Suppressor macrophage treated with lipopolysaccharide for 4 hours (primary cell): Measurements from ENCODE around the gene GAB3.
A peak's percentile ranks its signal among the peaks of the same experiment; 100 is the strongest.

Experiments
- DNase-seq: peaks from one replicate; pipeline ENCODE4 v3.0.0-alpha.2; 2020

GAB3 gene

DNA sequence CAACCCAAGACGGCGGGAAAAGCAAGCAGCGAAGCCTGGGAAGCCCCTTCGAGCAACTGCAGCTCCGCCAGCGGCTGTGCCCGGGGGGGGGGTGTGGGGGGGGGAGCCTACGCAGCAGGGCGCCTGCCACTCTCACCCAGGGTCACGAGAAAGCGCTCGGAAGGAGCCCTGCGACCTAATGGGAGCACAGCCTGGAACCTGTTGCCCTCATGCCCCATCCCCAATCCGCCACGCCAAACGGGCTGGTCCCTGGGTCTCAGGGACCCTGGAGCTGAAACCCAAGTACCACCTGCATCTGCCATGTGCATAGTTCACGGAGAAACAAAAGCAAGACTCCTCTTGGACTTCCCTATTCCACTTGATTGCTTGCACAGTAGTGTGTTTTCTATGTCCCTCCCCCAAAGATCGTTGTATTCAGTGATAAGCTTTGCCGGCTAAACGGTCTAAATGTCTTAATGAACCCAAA lies 359 bp upstream of the GAB3 start:
- no peak for DNase-seq

DNA sequence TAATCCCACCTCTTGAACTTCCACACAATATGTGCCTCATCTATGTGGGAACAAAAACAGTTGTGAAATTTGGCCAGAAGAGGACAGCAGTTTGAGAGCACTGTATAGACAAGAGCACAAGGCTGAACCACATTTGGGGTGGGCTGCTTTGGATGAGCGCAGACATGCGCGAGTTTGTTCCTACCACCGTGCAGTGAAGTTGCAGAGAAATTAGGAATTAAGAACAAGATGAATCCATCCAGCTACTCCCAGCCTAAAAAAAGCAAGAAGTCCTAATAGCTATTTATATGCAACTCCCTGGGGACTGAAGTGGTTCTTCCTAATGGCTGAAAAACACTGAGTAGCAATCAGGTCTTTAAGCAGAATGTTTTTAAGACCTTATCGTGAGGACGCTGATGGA lies 1.0 kb downstream of the GAB3 start:
- DNase-seq = no peak

- peak; percentile 79 for DNase-seq
Observed at GRCh38 chrX:154748712-154749339, 2.1 kb downstream of the GAB3 start.

DNA sequence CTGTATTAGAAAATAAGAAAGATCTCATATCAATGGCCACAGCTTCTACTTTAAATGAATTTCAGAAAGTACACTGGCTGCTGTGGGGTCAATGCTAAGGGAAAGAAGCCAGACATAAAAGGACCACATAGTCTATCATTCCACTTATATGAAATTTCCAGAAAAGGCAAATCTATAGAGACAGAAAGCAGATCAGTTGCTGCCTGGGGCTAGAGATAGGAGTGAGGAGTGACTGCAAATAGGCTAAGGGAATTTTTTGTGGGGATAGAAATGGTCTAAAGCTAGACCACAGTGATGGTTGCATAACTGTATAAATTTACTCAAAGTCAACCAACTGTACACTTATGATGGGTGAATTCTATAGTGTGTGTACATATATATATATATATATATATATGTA lies 8.3 kb downstream of the GAB3 start:
- no peak for DNase-seq

- no peak for DNase-seq
Observed at GRCh38 chrX:154739952-154740465, 10.9 kb downstream of the GAB3 start.

DNA sequence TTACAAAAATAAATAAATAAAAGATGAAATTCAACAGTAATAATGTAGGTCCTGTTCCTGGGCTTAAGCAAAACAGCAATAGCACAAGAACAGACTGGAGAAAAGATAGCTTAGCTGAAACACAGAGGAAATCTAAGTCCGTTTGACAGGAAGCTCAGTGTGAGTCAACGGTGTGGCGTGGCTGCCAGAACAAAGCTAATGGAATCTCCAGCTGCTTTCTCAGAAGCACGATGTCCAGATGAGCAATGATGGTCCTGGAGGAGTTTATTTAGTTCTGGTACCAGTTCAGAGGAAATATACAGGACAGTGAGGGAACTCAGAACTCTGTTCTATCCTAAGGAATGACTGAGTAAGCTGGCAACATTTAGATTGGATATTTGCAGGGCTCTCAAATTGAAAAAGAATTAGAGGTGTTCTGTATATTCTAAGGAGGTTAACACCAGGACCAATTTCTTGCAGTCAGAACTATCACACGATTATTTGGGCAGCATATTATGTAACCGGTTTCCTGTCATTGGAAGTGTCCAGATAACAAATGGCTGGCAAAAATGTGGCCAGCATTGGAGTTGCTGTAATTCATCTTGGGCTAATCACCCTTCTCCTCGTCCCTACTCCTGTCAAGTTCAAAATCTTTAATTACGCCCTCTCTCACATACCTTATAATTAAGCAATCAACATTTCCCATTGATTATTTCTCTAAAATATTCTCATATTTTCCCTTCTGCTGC lies 12.7 kb downstream of the GAB3 start:
- peak; percentile 65 for DNase-seq

- no peak for DNase-seq
Observed at GRCh38 chrX:154737136-154737535, 13.7 kb downstream of the GAB3 start.

GRCh38 chrX:154735695-154736393 lies 15.0 kb downstream of the GAB3 start:
- no peak for DNase-seq

GRCh38 chrX:154734061-154734781 lies 16.7 kb downstream of the GAB3 start:
- peak; percentile 75 for DNase-seq

DNA sequence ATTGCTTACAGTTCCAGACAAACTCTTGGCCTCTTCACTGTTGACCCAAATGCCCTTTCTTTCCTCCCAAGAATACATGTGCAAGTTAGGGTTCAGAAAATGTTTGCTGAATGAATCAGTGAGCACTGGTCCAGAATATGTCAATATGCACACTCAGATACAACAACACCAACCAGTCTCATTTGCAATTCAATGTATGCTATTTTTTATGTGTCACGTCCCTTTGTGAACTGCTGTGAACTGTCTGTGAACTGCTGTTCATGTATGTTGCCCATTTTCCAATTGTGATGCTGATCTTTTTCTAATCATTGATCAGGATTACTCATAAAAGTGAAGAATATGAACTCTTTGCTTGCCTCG lies 17.8 kb downstream of the GAB3 start:
- DNase-seq = no peak

GRCh38 chrX:154732421-154733065 lies 18.3 kb downstream of the GAB3 start:
- DNase-seq = no peak

GRCh38 chrX:154731881-154732280 lies 19.0 kb downstream of the GAB3 start:
- DNase-seq = peak; percentile 69

- no peak for DNase-seq
Observed at GRCh38 chrX:154731184-154731583, 19.7 kb downstream of the GAB3 start.

DNA sequence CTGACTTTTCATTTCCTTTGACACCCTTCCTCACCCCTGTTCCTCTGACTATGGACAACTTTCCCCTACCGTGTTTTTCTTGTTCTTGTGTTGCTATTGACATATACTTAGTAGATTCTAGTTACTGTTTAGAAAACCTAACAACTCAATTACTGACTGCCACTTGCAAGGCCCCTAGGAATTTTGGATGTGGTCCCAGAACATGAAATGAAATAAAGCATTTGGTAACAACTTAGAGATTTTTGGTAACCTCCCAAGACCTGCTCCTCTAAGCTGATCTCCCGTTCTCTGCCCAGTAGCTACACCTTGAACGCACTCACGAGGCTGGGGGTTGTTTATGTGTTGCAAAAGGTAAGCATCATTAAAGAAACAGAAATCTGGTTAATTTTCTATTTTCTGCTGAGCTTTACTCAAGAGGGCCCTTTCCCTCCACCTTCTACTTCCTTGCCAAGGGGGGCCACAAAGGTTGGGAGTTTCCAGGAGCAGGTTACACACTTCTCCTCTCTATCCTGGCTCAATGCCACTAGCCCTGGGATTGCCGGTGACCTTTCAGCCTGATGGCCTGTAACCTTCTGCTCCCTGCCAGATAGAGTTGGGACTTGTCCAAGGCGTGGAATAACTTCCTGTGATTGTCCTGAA lies 20.5 kb downstream of the GAB3 start:
- DNase-seq = no peak

GRCh38 chrX:154729439-154729838 lies 21.4 kb downstream of the GAB3 start:
- no peak for DNase-seq

DNA sequence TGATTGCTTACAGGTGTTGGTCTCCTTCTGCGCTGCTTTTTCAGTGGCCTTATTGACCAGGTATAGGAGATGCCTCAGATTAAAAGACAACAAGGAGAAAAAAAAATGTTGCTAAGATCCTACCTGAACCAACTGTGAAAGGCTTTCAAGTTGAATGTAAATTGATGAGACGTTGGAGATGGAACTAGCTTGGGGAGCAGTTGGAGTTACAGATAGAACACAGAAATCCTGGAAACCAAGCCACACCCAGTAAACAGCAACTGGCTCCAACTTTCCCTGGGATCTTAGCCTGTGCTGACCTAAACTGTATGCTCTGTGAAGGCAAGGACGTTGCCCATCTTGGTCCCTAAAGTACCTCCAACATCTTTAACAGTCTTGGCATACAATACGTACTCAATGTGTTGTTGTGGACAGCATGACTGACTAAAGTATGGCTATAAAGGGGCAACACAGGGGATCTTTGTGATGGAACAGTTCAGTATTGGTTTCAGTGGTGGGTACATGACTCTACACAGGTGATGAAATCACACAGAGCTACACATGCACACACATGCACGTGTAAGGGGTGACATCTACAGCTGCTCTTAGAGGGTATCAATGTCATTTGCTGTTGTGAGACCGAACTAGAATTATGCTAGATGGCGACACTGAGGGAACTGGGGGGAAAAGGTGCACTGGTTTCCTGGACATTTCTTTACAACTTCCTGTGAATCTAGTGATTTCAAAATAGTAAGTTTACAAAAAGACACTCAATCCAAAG lies 22.3 kb downstream of the GAB3 start:
- DNase-seq = no peak

- DNase-seq = no peak
Observed at GRCh38 chrX:154727871-154728270, 23.0 kb downstream of the GAB3 start.

DNA sequence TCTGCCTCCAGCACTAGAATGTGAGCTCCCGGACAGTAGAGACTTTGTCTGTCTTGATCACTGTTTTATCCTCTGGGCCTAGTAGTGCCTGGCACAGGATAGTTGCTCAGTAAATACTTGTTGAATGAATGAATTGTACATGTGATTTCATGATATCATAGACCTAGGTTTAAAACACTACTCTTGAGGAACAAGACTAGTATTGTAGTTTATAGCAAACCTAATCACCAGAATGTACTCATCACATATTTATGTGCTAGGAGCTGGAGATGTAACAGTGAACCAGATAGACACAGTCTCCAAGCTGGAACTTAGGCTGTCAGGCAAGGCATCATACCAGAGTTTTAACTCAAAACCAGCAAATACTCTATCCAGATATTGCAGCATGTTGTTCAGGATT lies 23.5 kb downstream of the GAB3 start:
- no peak for DNase-seq

DNA sequence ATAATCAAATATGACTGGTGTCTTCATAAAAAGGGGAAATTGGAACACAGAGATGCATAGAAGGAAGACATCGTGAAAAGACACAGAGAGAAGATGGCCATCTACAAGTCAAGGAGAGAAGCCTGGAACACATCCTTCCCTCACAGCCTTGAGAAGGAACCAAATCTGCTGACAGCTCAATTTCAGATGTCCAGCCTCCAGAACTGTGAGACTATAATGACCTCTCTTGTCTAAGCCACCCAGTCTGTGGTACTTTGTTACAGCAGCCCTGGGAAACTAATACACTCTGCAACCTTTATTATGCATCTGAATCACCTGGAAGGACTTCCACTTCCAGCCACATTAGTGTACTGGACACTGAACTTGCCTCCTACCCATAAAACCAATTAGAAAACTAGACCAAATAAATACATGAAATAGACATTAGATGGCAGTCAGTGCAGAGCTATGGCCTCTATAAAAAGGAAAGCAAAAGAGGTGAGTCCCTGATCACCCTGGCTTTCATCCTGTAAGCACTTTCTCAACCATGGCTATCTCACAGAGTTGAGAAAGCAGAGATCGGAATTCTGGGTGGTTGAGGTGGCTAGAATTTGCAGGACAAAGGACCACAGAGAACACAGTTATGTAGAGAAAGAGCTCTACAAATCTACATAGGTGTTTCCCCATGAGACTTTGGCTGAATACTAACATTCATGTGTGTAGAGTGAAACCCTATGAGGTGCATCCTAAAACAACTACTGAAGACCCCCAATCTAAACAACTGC lies 25.7 kb downstream of the GAB3 start:
- no peak for DNase-seq

GRCh38 chrX:154721155-154721554 lies 29.7 kb downstream of the GAB3 start:
- no peak for DNase-seq

DNA sequence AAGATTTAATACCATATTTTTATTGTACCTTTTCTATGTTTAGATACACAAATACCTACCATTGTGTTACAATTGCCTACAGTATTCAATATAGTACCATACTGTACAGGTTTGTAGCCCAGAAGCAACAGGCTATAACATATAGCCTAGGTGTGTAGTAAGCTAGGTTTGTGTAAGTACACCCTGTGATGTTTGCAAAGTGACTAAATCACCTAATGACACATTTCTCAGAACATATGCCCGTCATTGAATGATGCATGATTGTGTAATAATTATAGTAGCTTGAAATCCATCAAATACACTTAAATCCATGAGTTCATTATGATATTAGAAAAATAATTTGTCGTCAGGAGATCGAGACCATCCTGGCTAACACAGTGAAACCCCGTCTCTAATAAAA lies 30.8 kb downstream of the GAB3 start:
- DNase-seq = peak; percentile 33
